Measurements from ENCODE around the gene CDYL2. TPM values are rescaled to one million over a fixed set of nuclear protein-coding genes. Genes with fewer than 3 reads are reported as not detected.
A peak's percentile ranks its signal among the peaks of the same experiment; 100 is the strongest.

Gene CDYL2
- total RNA-seq, 1 donor from 2014 or later, result 97.1 TPM

DNA sequence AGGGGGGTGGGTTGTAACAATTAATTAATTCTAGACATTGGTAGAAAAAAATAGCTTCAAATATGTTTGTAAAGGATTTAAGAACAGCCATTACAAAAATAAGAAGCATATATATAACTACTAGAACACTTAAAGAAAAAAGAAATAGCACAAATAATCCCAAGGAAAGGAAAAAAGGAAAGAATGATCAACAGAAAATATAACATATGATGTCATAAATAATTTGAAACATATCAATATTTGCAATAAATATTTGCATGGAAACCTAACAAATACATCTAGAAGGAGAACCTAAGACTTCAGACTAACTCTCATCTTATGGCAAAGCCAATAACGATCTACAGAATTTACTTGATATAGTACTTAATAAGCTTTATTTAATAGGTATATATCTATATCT, 28.9 kb downstream of the CDYL2 start:
- Mint-ChIP-seq H3K4me3 (no peak overlapping the region), H3K36me3 (ENCODE audit: low read depth) (peaks cover 10% of the 10 kb centered on the region), H3K27me3 (ENCODE audit: insufficient read depth) (no peaks in the 10 kb centered on the region), H3K27ac (no peak overlapping the region), H3K9me3 (peaks cover 15% of the 10 kb centered on the region), H3K4me1 (ENCODE audit: low read depth) (no peaks in the 10 kb centered on the region)
- DNase-seq (ENCODE audit: low spot score), result no peak
- intact Hi-C loops (cut with micrococcal nuclease), result no loop called here

DNA sequence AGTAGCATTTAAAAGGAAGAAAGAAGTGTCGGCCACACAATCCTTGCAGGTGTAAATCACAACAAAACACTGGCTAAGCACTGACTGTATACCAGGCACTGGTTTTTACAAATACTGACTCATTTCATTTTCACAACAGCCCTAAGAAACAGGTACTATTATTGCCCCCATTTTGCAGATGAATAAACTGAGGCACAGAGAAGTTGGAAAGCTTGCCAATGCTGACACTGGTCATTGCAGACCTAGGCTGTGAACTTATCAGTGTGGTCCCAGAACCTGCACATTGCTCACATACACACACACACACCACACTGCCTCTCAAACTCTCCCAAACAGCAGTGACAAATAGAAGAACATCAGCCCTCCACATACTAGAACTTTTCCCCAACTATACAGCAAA, 37.6 kb downstream of the CDYL2 start:
- H3K27ac Mint-ChIP-seq, result no peak overlapping the region
- peaks cover 15% of the 10 kb centered on the region for H3K9me3 Mint-ChIP-seq
- no peaks in the 10 kb centered on the region for H3K27me3 Mint-ChIP-seq (ENCODE audit: insufficient read depth)
- intact Hi-C loops (cut with micrococcal nuclease), result no loop called here
- peaks cover 22% of the 10 kb centered on the region for H3K36me3 Mint-ChIP-seq (ENCODE audit: low read depth)
- DNase-seq (ENCODE audit: low spot score), result no peak
- no peak overlapping the region for H3K4me3 Mint-ChIP-seq
- peaks cover 34% of the 10 kb centered on the region for H3K4me1 Mint-ChIP-seq (ENCODE audit: low read depth)

DNA sequence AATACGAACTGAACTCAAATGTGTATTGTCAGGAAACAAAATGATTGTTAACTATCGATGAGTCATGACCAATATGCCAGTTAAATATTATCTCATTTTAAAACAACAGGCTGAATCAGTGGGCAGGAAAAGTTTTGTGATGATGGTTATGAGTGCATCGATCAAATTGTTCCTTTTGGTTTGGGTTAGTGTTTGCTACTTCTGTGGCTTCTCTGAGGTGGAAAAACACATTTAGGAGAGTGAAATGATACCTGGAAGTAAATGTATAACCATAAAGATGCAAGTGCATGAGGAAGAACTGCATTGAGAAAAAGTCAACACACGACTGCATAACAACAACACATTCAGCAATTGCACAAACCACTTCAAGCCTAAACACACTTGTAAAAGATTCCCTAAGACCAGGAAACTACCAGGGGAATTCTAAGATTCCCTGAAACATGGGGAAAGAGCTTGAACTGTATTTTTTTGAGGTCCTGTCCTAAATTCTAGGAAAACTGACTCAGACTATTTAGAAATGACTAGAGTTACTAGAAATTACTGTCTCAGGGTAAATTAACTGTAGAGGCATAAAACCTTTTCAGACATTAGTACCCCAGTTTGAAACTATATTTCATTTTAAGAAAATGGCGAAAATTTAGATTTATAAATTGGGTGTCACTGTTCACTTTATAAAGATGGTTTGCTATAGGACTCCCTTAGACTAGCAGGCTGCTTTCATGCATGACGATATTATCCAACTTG, 44.8 kb downstream of the CDYL2 start:
- intact Hi-C loops (cut with micrococcal nuclease), result loop anchor here (1.0 to 5.0 kb wide), 13 partner anchors 16 to 248 kb away; partner anchors contain the start of genes CENPN and DYNLRB2
- no peak for DNase-seq (ENCODE audit: low spot score)
- H3K36me3 Mint-ChIP-seq (ENCODE audit: low read depth), result peaks cover 21% of the 10 kb centered on the region
- H3K27me3 Mint-ChIP-seq (ENCODE audit: insufficient read depth), result no peaks in the 10 kb centered on the region
- H3K4me1 Mint-ChIP-seq (ENCODE audit: low read depth), result peaks cover 44% of the 10 kb centered on the region
- peak overlapping the region; percentile 23 for H3K4me3 Mint-ChIP-seq
- no peaks in the 10 kb centered on the region for H3K9me3 Mint-ChIP-seq
- H3K27ac Mint-ChIP-seq, result peak overlapping the region; percentile 67

DNA sequence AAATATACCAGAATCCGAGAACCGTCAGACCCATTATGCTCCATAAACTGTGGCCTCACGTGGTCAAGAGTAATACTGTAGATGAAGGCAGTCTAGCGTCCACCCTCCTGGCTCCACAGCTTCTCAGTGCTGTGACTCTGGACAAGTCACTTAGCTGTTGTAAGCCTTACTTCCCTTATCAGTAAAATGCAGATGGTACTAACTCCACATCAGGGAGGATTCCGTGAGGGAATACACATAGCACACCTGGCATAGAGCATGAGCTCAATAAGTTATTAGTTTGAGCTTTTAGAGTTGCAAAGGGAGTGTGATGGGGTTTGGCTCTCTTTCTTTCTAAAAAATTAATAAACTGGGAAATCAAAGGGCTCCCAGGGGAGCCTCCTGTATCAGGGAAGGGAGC, 49.9 kb downstream of the CDYL2 start:
- H3K36me3 Mint-ChIP-seq (ENCODE audit: low read depth), result peaks cover 7% of the 10 kb centered on the region
- no peaks in the 10 kb centered on the region for H3K27me3 Mint-ChIP-seq (ENCODE audit: insufficient read depth)
- H3K27ac Mint-ChIP-seq, result no peak overlapping the region
- no peaks in the 10 kb centered on the region for H3K9me3 Mint-ChIP-seq
- peaks cover 40% of the 10 kb centered on the region for H3K4me1 Mint-ChIP-seq (ENCODE audit: low read depth)
- intact Hi-C loops (cut with micrococcal nuclease), result no loop called here
- H3K4me3 Mint-ChIP-seq, result no peak overlapping the region
- DNase-seq (ENCODE audit: low spot score), result no peak

DNA sequence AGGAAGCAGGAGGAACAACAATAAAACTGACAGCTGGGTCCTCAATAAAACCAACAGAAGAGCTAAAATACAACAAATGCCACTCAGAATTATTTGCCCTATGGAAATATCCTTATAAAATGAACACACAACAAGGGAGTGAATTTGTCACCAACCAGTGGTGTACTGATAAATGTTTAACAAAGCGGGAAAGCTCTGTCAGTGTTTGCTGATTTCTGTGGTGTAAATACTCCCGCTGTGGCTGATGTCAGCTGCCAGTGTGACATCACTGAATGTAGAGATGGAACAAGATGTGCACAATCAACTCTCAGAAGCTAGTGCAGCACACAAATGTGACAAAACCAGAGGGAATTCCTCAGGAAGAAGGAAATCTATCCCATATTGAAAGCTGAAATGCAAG, 51.9 kb downstream of the CDYL2 start:
- DNase-seq (ENCODE audit: low spot score), result no peak
- Mint-ChIP-seq H3K27me3 (ENCODE audit: insufficient read depth) (no peaks in the 10 kb centered on the region), H3K27ac (peak overlapping the region; percentile 41), H3K4me1 (ENCODE audit: low read depth) (peaks cover 40% of the 10 kb centered on the region), H3K4me3 (no peak overlapping the region), H3K36me3 (ENCODE audit: low read depth) (peaks cover 7% of the 10 kb centered on the region), H3K9me3 (no peaks in the 10 kb centered on the region)
- intact Hi-C loops (cut with micrococcal nuclease), result no loop called here

DNA sequence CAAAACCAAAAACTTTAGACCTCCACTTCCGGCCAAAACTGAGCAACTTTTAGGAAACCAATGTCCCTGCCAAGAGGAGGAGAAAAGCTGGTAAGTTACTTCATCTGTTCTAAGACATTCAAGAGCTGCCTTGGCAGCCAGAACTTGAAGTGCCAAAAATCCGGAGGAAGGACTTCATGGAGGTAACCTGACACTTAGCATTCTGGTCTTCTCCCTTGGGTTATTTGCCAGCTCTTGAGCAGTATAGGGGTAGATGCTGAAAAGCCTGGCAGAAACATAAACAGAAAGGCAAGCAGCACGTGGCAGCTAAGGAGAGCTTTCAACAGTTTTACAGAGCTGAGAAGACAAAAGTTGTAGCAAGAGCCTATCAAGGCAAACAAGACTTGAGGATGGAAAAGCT, 53.2 kb downstream of the CDYL2 start:
- DNase-seq (ENCODE audit: low spot score), result no peak
- H3K27me3 Mint-ChIP-seq (ENCODE audit: insufficient read depth), result no peaks in the 10 kb centered on the region
- H3K9me3 Mint-ChIP-seq, result no peaks in the 10 kb centered on the region
- peaks cover 47% of the 10 kb centered on the region for H3K4me1 Mint-ChIP-seq (ENCODE audit: low read depth)
- peak overlapping the region; percentile 28 for H3K27ac Mint-ChIP-seq
- intact Hi-C loops (cut with micrococcal nuclease), result no loop called here
- H3K36me3 Mint-ChIP-seq (ENCODE audit: low read depth), result peaks cover 10% of the 10 kb centered on the region
- no peak overlapping the region for H3K4me3 Mint-ChIP-seq

DNA sequence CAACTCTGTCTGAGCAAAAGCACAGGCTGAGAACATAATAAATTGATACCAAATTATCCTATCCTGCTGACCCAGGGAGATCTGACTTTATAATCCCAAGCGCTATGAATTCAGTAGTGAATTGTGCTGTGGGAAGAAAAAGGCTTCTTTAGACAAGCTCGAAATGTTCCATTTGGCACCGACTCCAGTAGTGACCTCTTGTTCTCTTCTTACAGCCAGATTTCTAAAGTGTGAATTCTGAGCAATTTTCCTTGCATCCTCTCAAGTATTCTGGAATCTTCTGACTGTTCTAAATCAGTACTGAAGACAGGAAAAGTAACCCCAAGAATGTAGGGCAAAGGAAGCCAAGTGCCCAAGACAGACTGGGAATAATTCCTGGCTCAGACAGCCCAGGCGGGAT, 58.2 kb downstream of the CDYL2 start:
- intact Hi-C loops (cut with micrococcal nuclease), result no loop called here
- H3K9me3 Mint-ChIP-seq, result peaks cover 14% of the 10 kb centered on the region
- no peak for DNase-seq (ENCODE audit: low spot score)
- peaks cover 19% of the 10 kb centered on the region for H3K36me3 Mint-ChIP-seq (ENCODE audit: low read depth)
- H3K27me3 Mint-ChIP-seq (ENCODE audit: insufficient read depth), result no peaks in the 10 kb centered on the region
- H3K4me3 Mint-ChIP-seq, result no peak overlapping the region
- peaks cover 57% of the 10 kb centered on the region for H3K4me1 Mint-ChIP-seq (ENCODE audit: low read depth)
- no peak overlapping the region for H3K27ac Mint-ChIP-seq

DNA sequence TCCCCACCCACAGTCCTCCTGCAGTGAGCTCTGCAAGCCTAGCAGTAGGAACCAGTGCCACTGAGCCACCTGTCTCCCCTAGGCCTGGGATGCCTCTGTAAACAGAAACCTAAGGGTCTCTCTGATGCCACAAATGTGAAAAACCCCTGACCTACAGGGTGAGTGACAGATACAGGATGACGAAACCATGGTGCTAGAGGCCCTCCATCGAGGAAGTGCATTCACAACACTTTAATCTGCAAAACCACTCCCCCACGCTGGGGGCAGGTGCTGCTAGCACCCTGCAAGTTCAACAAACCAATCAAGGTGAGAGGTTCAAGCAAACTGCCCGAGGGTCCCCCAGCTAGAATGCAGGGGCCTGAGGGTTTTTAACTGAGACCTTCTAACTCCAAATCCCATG, 59.5 kb downstream of the CDYL2 start:
- Mint-ChIP-seq H3K4me3 (no peak overlapping the region), H3K9me3 (peaks cover 21% of the 10 kb centered on the region), H3K36me3 (ENCODE audit: low read depth) (peaks cover 24% of the 10 kb centered on the region), H3K27me3 (ENCODE audit: insufficient read depth) (no peaks in the 10 kb centered on the region), H3K4me1 (ENCODE audit: low read depth) (peaks cover 57% of the 10 kb centered on the region), H3K27ac (no peak overlapping the region)
- DNase-seq (ENCODE audit: low spot score), result no peak
- intact Hi-C loops (cut with micrococcal nuclease), result loop anchor here (5.0 kb wide), 1 partner anchor 57 kb away; the partner anchor contains the start of gene CDYL2

DNA sequence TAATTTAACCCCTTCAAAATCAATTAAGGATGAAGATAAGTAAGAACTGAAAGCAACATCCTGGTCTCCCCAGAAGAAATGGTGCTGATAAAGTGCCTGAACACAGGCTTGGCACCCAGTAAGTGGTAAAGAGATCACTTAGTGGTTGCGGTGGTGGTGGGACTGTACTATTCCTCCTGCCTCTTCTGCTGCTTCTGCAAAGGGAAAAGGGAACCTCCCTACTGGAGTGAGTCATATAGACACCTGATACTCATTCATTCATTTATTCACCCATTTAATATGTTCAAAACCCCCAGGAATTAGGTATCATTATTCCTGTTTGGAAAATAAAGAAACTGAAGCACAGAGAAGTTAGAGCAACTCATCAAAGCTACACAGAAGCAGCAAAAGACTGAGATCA, 60.6 kb downstream of the CDYL2 start:
- Mint-ChIP-seq H3K27ac (peak overlapping the region; percentile 38), H3K4me3 (no peak overlapping the region), H3K4me1 (ENCODE audit: low read depth) (peaks cover 66% of the 10 kb centered on the region), H3K36me3 (ENCODE audit: low read depth) (peaks cover 27% of the 10 kb centered on the region), H3K27me3 (ENCODE audit: insufficient read depth) (no peaks in the 10 kb centered on the region), H3K9me3 (peaks cover 24% of the 10 kb centered on the region)
- no peak for DNase-seq (ENCODE audit: low spot score)
- intact Hi-C loops (cut with micrococcal nuclease), result loop anchor here (1.0 to 5.0 kb wide), 2 partner anchors 16 to 59 kb away; partner anchors contain the start of gene CDYL2

DNA sequence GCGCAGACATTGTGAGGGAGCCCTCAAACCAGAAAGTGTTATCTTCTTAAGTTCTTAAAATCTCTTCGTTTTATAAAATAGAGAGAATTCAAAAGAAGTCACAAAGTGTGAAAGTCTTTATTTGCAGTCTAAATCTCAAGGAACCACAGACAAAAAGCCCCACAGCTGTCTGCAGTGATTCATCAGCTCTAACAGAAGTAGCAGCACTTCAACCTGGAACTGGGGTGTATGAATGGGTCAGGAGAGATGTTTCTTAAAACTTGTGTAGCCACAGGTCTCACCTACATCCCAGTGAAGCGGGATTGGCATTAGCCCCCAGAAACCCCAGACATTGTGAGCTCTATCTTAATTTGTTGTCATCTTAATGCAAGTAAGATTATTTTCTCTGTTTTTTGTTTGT, 61.1 kb downstream of the CDYL2 start:
- Mint-ChIP-seq H3K4me1 (ENCODE audit: low read depth) (peaks cover 67% of the 10 kb centered on the region), H3K36me3 (ENCODE audit: low read depth) (peaks cover 25% of the 10 kb centered on the region), H3K4me3 (no peak overlapping the region), H3K27me3 (ENCODE audit: insufficient read depth) (no peaks in the 10 kb centered on the region), H3K27ac (peak overlapping the region; percentile 38), H3K9me3 (peaks cover 24% of the 10 kb centered on the region)
- no peak for DNase-seq (ENCODE audit: low spot score)
- intact Hi-C loops (cut with micrococcal nuclease), result loop anchor here (1.0 to 5.0 kb wide), 2 partner anchors 16 to 59 kb away; partner anchors contain the start of gene CDYL2

DNA sequence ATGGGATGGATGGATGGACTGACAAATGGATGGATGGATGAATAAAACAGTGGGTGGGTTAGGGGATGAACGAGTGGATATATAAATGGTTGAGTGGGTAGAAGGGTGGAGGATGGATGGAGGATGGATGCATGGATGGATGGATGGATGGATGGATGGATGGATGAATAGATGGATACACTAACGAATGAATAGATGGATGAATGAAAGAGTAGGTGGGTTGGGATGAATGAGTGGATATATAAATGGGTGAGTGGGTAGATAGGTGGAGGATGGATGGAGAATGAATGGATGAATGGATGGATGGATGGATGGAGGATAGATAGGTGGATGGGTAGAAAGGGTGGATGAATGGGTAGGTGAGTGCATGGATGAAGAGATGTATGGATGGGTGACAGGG, 62.1 kb downstream of the CDYL2 start:
- intact Hi-C loops (cut with micrococcal nuclease), result loop anchor here (5.0 kb wide), 1 partner anchor 60 kb away; the partner anchor contains the start of gene CDYL2
- Mint-ChIP-seq H3K27ac (peak overlapping the region; percentile 20), H3K9me3 (peaks cover 27% of the 10 kb centered on the region), H3K4me3 (no peak overlapping the region), H3K27me3 (ENCODE audit: insufficient read depth) (no peaks in the 10 kb centered on the region), H3K36me3 (ENCODE audit: low read depth) (peaks cover 27% of the 10 kb centered on the region), H3K4me1 (ENCODE audit: low read depth) (peaks cover 70% of the 10 kb centered on the region)
- no peak for DNase-seq (ENCODE audit: low spot score)

DNA sequence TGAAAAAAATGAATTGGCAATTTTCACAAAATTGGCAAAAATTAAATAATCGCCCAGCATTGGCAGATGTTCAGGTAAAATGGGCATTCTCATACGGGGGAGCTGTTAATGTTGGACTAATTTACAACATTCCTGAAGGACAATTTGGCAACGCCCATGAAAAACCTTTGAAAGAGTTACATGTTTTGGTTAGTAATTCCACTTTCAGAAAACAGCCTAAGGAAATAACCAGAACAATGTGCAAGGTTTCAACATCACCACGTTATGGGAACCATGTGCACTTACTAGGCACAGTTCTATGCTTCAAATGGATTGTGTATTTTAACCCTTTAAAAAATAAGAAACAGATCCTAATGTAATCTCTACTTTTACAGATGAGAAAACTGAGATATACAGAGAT, 62.7 kb downstream of the CDYL2 start:
- Mint-ChIP-seq H3K27me3 (ENCODE audit: insufficient read depth) (no peaks in the 10 kb centered on the region), H3K9me3 (peaks cover 27% of the 10 kb centered on the region), H3K4me1 (ENCODE audit: low read depth) (peaks cover 65% of the 10 kb centered on the region), H3K27ac (no peak overlapping the region), H3K4me3 (no peak overlapping the region), H3K36me3 (ENCODE audit: low read depth) (peaks cover 26% of the 10 kb centered on the region)
- DNase-seq (ENCODE audit: low spot score), result no peak
- intact Hi-C loops (cut with micrococcal nuclease), result loop anchor here (5.0 kb wide), 1 partner anchor 61 kb away; the partner anchor contains the start of gene CDYL2

DNA sequence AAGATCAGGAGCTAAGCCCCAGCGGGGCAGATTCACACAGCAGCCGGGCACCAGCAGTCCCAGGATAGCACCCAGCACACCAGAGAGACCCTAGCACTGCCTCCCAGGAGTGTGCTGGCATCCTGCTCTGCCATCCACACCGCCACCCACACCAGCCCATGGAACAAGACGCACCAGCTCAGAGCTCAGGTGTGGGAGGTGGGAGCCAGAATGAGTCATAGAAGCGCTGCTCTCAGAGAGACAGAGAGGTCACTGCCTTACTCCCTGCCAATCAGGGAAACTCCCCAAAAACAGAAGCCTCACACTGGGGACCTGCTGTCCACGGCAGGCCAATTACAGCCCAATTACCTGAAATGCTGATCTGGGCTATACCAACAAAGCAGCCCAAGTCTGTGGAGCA, 64.9 kb downstream of the CDYL2 start:
- Mint-ChIP-seq H3K4me1 (ENCODE audit: low read depth) (peaks cover 61% of the 10 kb centered on the region), H3K27ac (peak overlapping the region; percentile 74), H3K27me3 (ENCODE audit: insufficient read depth) (no peaks in the 10 kb centered on the region), H3K4me3 (no peak overlapping the region), H3K36me3 (ENCODE audit: low read depth) (peaks cover 32% of the 10 kb centered on the region), H3K9me3 (peaks cover 27% of the 10 kb centered on the region)
- no peak for DNase-seq (ENCODE audit: low spot score)
- intact Hi-C loops (cut with micrococcal nuclease), result loop anchor here (2.0 kb wide), 2 partner anchors 47 to 159 kb away; no protein-coding TSS in a partner anchor
